IMR-90 (cell line): ENCODE results near the gene ANXA3. TPM values are rescaled to one million over a fixed set of nuclear protein-coding genes. Genes with fewer than 3 reads are reported as not detected.

ENCODE experiments used
- ATAC-seq: fragments of 200-7000 bp; cut with Tn5 transposase; 2 replicates; pipeline ENCODE4 v1.9.1; 2020; ENCODE audit warnings: low read depth, mild to moderate bottlenecking, moderate library complexity
- BruUV-seq: library from RNA; stranded (reverse); fragments of 400-500 nt; replicated peaks from 2 replicates; lab custom pipeline; 2021; lab: Mats Ljungman, UMichigan
- CTCF ChIA-PET: fragments of 300-600 bp; formaldehyde crosslinking; extraction: SDS; loops from one replicate; lab custom pipeline; 2021; ENCODE audit warnings: antibody characterized with exemption; lab: Yijun Ruan, JAX
- POLR2A ChIA-PET: fragments of 300-600 bp; sonication (Branson Sonifier 250); formaldehyde crosslinking; loops from one replicate; lab custom pipeline; 2022; ENCODE audit warnings: antibody characterized with exemption; ENCODE audit not compliant: unreplicated experiment; lab: Charles Lee
- DNase-seq: peaks from one replicate; pipeline ENCODE4 v3.0.0; 2013
- H2AFZ ChIP-seq: replicated peaks from 2 replicates; pipeline ENCODE3; 2013; ENCODE audit warnings: low read length, mild to moderate bottlenecking; ENCODE audit not compliant: poor library complexity
- H2AK5ac ChIP-seq: 2 replicates; pipeline ENCODE4 v1.6.1; 2013; ENCODE audit warnings: low read depth, low read length, inconsistent platforms
- H2AK9ac ChIP-seq: replicated peaks from 2 replicates; pipeline ENCODE3; 2013; ENCODE audit warnings: mild to moderate bottlenecking, low read depth, low read length, moderate library complexity; ENCODE audit not compliant: poor library complexity
- H2BK120ac ChIP-seq: 2 replicates; pipeline ENCODE4 v1.6.1; 2013; ENCODE audit warnings: low read depth, low read length, inconsistent platforms
- H2BK15ac ChIP-seq: 3 replicates; pipeline ENCODE4 v1.6.1; 2013; ENCODE audit warnings: low read depth, low read length, inconsistent platforms
- H2BK20ac ChIP-seq: 2 replicates; pipeline ENCODE4 v1.6.1; 2013; ENCODE audit warnings: low read depth, mild to moderate bottlenecking, inconsistent platforms, low read length, moderate library complexity
- H2BK5ac ChIP-seq: 2 replicates; pipeline ENCODE4 v1.6.1; 2013; ENCODE audit warnings: mild to moderate bottlenecking, low read depth, low read length, inconsistent platforms; ENCODE audit not compliant: poor library complexity, severe bottlenecking
- H3K14ac ChIP-seq: replicated peaks from 2 replicates; pipeline ENCODE4 v1.6.1; 2013; ENCODE audit warnings: low read depth, low read length, inconsistent platforms
- H3K18ac ChIP-seq: 2 replicates; pipeline ENCODE4 v1.6.1; 2013; ENCODE audit warnings: low read depth, low read length, control low read depth
- H3K23ac ChIP-seq: 2 replicates; pipeline ENCODE4 v1.6.1; 2013; ENCODE audit warnings: low read depth, low read length, inconsistent platforms
- H3K27ac ChIP-seq: 2 replicates; pipeline ENCODE4 v1.5.1; 2013; ENCODE audit warnings: mild to moderate bottlenecking, control low read depth, low read length; ENCODE audit not compliant: insufficient read depth
- H3K27me3 ChIP-seq: 2 replicates; pipeline ENCODE4 v1.6.1; 2013; ENCODE audit warnings: low read length; ENCODE audit not compliant: control insufficient read depth, insufficient read depth
- H3K36me3 ChIP-seq: 2 replicates; pipeline ENCODE4 v1.6.1; 2013; ENCODE audit warnings: low read length, mixed read lengths; ENCODE audit not compliant: control insufficient read depth, insufficient read depth
- H3K4ac ChIP-seq: 2 replicates; pipeline ENCODE4 v1.6.1; 2013; ENCODE audit warnings: low read depth, low read length, inconsistent platforms
- H3K4me1 ChIP-seq: 2 replicates; pipeline ENCODE4 v1.6.1; 2013; ENCODE audit warnings: low read length, mixed read lengths; ENCODE audit not compliant: control insufficient read depth, insufficient read depth
- H3K4me2 ChIP-seq: 2 replicates; pipeline ENCODE4 v1.6.1; 2013; ENCODE audit warnings: low read depth, mild to moderate bottlenecking, control low read depth, low read length, moderate library complexity
- H3K4me3 ChIP-seq: 2 replicates; pipeline ENCODE4 v1.5.1; 2013; ENCODE audit warnings: low read depth, mild to moderate bottlenecking, control low read depth, low read length, moderate library complexity; ENCODE audit not compliant: insufficient read depth
- H3K56ac ChIP-seq: 2 replicates; pipeline ENCODE4 v1.6.1; 2013; ENCODE audit warnings: low read length, inconsistent platforms; ENCODE audit not compliant: insufficient read depth; ENCODE audit errors: extremely low read depth
- H3K79me1 ChIP-seq, 2 experiments: 2 replicates each; pipeline ENCODE4 v1.6.1; 2013; ENCODE audit warnings: low read length in 2 of 2, inconsistent platforms in 1 of 2, low read depth in 1 of 2
- H3K9ac ChIP-seq: 2 replicates; pipeline ENCODE4 v1.6.1; 2013; ENCODE audit warnings: low read depth, low read length, control low read depth
- H3K9me1 ChIP-seq: 2 replicates; pipeline ENCODE4 v1.6.1; 2013; ENCODE audit warnings: low read length, inconsistent platforms; ENCODE audit not compliant: insufficient read depth
- H3K9me3 ChIP-seq: 2 replicates; pipeline ENCODE4 v1.6.1; 2013; ENCODE audit warnings: low read length; ENCODE audit not compliant: control insufficient read depth, insufficient read depth
- H4K20me1 ChIP-seq: 2 replicates; pipeline ENCODE4 v1.6.1; 2013; ENCODE audit warnings: low read length, inconsistent platforms; ENCODE audit not compliant: insufficient read depth
- H4K5ac ChIP-seq: 2 replicates; pipeline ENCODE4 v1.6.1; 2013; ENCODE audit warnings: mild to moderate bottlenecking, low read depth, low read length, control low read depth
- H4K8ac ChIP-seq, 2 experiments: 2 replicates each; pipeline ENCODE4 v1.6.1; 2013; ENCODE audit warnings: low read depth in 2 of 2, low read length in 2 of 2, control low read depth in 1 of 2, inconsistent platforms in 1 of 2
- H4K91ac ChIP-seq: 2 replicates; pipeline ENCODE4 v1.6.1; 2013; ENCODE audit warnings: low read depth, low read length, inconsistent platforms; ENCODE audit not compliant: insufficient read depth
- BHLHE40 ChIP-seq: fragments of 150-350 bp; IDR thresholded peaks from 2 replicates; pipeline ENCODE4 v1.6.1; 2016; ENCODE audit warnings: mild to moderate bottlenecking, low read depth, low read length
- CEBPB ChIP-seq: IDR thresholded peaks from 2 replicates; pipeline ENCODE4 v1.6.1; 2012; ENCODE audit warnings: low read depth, low read length, improper control_type of control experiment
- CHD1 ChIP-seq: IDR thresholded peaks from 2 replicates; pipeline ENCODE4 v1.6.1; 2012; ENCODE audit warnings: low read depth, low read length, improper control_type of control experiment
- MAFK ChIP-seq: IDR thresholded peaks from 2 replicates; pipeline ENCODE4 v1.6.1; 2012; ENCODE audit warnings: low read depth, low read length, improper control_type of control experiment
- MAZ ChIP-seq: IDR thresholded peaks from 2 replicates; pipeline ENCODE4 v1.6.1; 2012; ENCODE audit warnings: low read depth, mild to moderate bottlenecking, low read length, improper control_type of control experiment, moderate library complexity, borderline replicate concordance
- MXI1 ChIP-seq: IDR thresholded peaks from 2 replicates; pipeline ENCODE4 v1.6.1; 2012; ENCODE audit warnings: low read depth, mild to moderate bottlenecking, low read length, moderate library complexity, borderline replicate concordance
- POLR2A ChIP-seq: IDR thresholded peaks from 2 replicates; pipeline ENCODE4 v1.6.1; 2012; ENCODE audit warnings: mild to moderate bottlenecking, low read depth, low read length
- RAD21 ChIP-seq: IDR thresholded peaks from 2 replicates; pipeline ENCODE4 v1.6.1; 2012; ENCODE audit warnings: low read length, improper control_type of control experiment
- RCOR1 ChIP-seq: IDR thresholded peaks from 2 replicates; pipeline ENCODE4 v1.6.1; 2012; ENCODE audit warnings: mild to moderate bottlenecking, low read length, improper control_type of control experiment; ENCODE audit not compliant: insufficient replicate concordance
- WGBS, 2 experiments: methylation state at CpG; one replicate each; pipeline versions ENCODE4 v1.1.5 to v1.1.7; 2013; ENCODE audit warnings: missing lambda C conversion rate in 2 of 2; ENCODE audit not compliant: insufficient read length in 1 of 2; ENCODE audit errors: extremely low coverage in 2 of 2; 5-methylcytosine and 5-hydroxymethylcytosine counted together
- dilution Hi-C: fragments of 300-500 bp; cut with HindIII; formaldehyde crosslinking; loops from one replicate; pipeline ENCODE4 v1.14.3; 2018; ENCODE audit warnings: low sequenced_read_pairs; ENCODE audit not compliant: unreplicated experiment
- in situ Hi-C: fragments of 300-500 bp; cut with MboI; formaldehyde crosslinking; loops from 3 replicates; pipeline ENCODE4 v1.14.3; 2019; ENCODE audit warnings: low sequenced_read_pairs, inconsistent platforms, mixed read lengths
- intact Hi-C: fragments of 100-400 bp; cut with micrococcal nuclease; formaldehyde crosslinking; loops from 2 replicates; pipeline ENCODE4 v1.10.0; 2022
- polyA plus RNA-seq, 3 experiments: library from polyadenylated mRNA; depleted of rRNA; stranded (reverse); fragments of >200 nt; gene quantifications; 2 replicates each; pipeline ENCODE4 v1.2.3, GENCODE V29; 2012; ENCODE audit warnings: low replicate concordance in 1 of 3
- total RNA-seq: library from RNA; depleted of rRNA; stranded (reverse); fragments of >200 nt; gene quantifications from 2 replicates; pipeline ENCODE4 v1.2.3, GENCODE V29; 2012
- TF ChIP-seq, protein P1 (sequence below): conservative IDR thresholded peaks from 2 replicates; pipeline ENCODE4 v1.5.1; 2012; ENCODE audit warnings: mild to moderate bottlenecking, low read depth, low read length, improper control_type of control experiment
- TF ChIP-seq, protein P2 (sequence below): fragments of 150-350 bp; IDR thresholded peaks from 2 replicates; pipeline ENCODE4 v1.6.1; 2017; ENCODE audit warnings: mild to moderate bottlenecking, antibody characterized with exemption, low read length, low read depth

Gene ANXA3
- total and polyA plus RNA-seq, 2 of the 4 experiments (the other 2 are of a cell fraction): 4.2 to 5.0 TPM

DNA sequence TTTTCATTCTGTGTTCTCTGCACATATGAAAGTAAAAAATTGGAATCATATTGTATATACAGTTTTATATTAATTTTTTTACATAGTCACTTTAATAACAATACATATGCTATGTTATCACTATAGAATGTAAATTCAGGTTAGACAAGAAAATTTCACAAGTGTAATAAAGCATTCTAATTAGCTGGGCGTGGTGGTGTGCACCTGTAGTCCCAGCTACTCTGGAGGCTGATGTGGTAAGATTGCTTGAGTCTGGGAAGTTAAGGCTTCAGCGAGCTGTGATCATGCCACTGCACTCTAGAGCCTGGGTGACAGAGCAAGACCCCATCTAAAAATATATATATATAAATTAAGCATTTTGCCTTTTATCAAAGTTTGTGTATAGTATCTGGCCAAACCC, 95.7 kb downstream of the ANXA3 start (continued):
- TF ChIP-seq MXI1: no peak
- TF ChIP-seq, protein P1, sequence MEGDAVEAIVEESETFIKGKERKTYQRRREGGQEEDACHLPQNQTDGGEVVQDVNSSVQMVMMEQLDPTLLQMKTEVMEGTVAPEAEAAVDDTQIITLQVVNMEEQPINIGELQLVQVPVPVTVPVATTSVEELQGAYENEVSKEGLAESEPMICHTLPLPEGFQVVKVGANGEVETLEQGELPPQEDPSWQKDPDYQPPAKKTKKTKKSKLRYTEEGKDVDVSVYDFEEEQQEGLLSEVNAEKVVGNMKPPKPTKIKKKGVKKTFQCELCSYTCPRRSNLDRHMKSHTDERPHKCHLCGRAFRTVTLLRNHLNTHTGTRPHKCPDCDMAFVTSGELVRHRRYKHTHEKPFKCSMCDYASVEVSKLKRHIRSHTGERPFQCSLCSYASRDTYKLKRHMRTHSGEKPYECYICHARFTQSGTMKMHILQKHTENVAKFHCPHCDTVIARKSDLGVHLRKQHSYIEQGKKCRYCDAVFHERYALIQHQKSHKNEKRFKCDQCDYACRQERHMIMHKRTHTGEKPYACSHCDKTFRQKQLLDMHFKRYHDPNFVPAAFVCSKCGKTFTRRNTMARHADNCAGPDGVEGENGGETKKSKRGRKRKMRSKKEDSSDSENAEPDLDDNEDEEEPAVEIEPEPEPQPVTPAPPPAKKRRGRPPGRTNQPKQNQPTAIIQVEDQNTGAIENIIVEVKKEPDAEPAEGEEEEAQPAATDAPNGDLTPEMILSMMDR: no peak

DNA sequence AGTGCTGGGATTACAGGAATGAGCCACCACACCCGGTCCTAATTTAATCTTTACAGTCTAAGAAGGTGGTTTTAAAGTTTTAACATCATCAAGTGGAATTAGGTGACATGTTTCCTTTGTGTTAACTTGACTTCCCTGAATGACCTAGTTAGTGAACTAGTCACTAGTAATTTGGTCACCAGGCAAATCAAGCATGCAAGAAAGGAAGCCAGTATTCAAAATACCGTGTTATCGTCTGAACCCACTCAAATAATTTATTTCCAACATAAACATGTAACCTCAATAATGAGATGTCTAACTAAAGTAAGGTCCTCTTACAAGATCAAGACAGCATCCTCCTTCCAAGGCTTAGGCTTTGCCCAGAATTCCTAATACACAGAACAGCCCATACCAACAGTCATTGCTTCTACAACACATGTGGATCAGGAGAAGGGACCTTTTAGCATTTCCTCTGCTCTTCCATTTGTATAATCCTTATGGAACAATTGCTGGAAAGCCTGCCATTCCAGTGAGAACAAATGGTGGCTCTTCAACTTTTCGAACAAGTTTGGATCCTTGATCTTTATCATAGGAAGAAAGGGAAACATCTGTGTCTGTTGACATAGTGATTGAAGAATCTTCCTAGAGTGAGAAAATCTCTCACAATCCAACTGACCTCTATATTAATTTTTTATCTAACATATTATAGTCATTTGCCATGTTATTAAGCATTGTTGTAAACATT, 97.2 kb downstream of the ANXA3 start:
- no peaks in the 10 kb centered on the region for H3K9me3 ChIP-seq
- H3K4me2 ChIP-seq: no peak overlapping the region
- H3K56ac ChIP-seq: no peak overlapping the region
- peak overlapping the region; percentile 30; the same call in 1 of the 2 replicates for H3K14ac ChIP-seq
- in situ Hi-C loops (no loop called here), dilution Hi-C loops (no loop called here), intact Hi-C loops (loop anchor here (5.0 kb wide), 1 partner anchor 82 kb away; no protein-coding TSS in a partner anchor)
- peak overlapping the region; percentile 75; the same call in 1 of the 2 replicates for H4K91ac ChIP-seq
- DNase-seq (no peak), ATAC-seq (no peak)
- H3K27me3 ChIP-seq: no peaks in the 10 kb centered on the region
- peaks cover 20% of the 10 kb centered on the region for H3K9me1 ChIP-seq
- peak overlapping the region in 1 of 2 experiments; percentile 35; a peak in 1 of 4 replicates for H4K8ac ChIP-seq
- H2AK5ac ChIP-seq: peak overlapping the region; percentile 83
- H3K27ac ChIP-seq: no peak overlapping the region
- H3K4me1 ChIP-seq: peaks cover 13% of the 10 kb centered on the region
- ChIA-PET POLR2A (no interaction called here), CTCF (no interaction called here)
- no peaks in the 10 kb centered on the region for H4K20me1 ChIP-seq
- H4K5ac ChIP-seq: no peak overlapping the region
- no CpG with 5 or more reads among the region's 4 CpGs for WGBS, 2 experiments
- no peak overlapping the region for H3K4me3 ChIP-seq
- H2BK20ac ChIP-seq: peak overlapping the region; percentile 84
- no peak overlapping the region for H2AFZ ChIP-seq
- H3K23ac ChIP-seq: peak overlapping the region; percentile 45; the same call in 1 of the 2 replicates
- peak overlapping the region; percentile 90; the same call in 1 of the 3 replicates for H2BK15ac ChIP-seq
- H3K18ac ChIP-seq: peak overlapping the region; percentile 30; the same call in 1 of the 2 replicates
- no peak overlapping the region for H2AK9ac ChIP-seq
- peaks cover 0 to 4% of the 10 kb centered on the region in 2 experiments; a peak in 1 of 4 replicates for H3K79me1 ChIP-seq
- peak overlapping the region; percentile 87 for H2BK120ac ChIP-seq
- H2BK5ac ChIP-seq: no peak overlapping the region
- peak overlapping the region; percentile 84 for H3K4ac ChIP-seq
- BruUV-seq: no TSS peak
- H3K36me3 ChIP-seq: no peaks in the 10 kb centered on the region
- H3K9ac ChIP-seq: no peak overlapping the region
- no peak for TF ChIP-seq CHD1
- TF ChIP-seq, protein P2, sequence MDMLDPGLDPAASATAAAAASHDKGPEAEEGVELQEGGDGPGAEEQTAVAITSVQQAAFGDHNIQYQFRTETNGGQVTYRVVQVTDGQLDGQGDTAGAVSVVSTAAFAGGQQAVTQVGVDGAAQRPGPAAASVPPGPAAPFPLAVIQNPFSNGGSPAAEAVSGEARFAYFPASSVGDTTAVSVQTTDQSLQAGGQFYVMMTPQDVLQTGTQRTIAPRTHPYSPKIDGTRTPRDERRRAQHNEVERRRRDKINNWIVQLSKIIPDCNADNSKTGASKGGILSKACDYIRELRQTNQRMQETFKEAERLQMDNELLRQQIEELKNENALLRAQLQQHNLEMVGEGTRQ: no peak
- no peak for TF ChIP-seq CEBPB
- TF ChIP-seq, protein P1: no peak
- no peak for TF ChIP-seq RAD21
- TF ChIP-seq MAZ: no peak
- no peak for TF ChIP-seq MAFK
- TF ChIP-seq BHLHE40: no peak
- TF ChIP-seq POLR2A: no peak
- TF ChIP-seq RCOR1: no peak
